Body of pancreas (tissue), 4 donors: ENCODE data around the gene OSMR. TPM values are rescaled to one million over a fixed set of nuclear protein-coding genes. Genes with fewer than 3 reads are reported as not detected.
A peak's percentile ranks its signal among the peaks of the same experiment; 100 is the strongest.

ENCODE experiments used
- ATAC-seq: fragments of 150-250 bp; one replicate; pipeline ENCODE4 v1.9.1; 2016
- DNase-seq, 4 donors: peaks; one replicate each; pipeline ENCODE4 v3.0.0-alpha.2; 2019
- H3K27ac ChIP-seq, 4 donors: fragments of 200-600 bp; sonication (generic); 1 replicate in 3 of 4; 2 replicates in 1 of 4; pipeline versions ENCODE4 v1.5.1 to v1.6.1; 2016 to 2019; ENCODE audit warnings: mild to moderate bottlenecking in 1 of 4, mixed read lengths in 1 of 4, moderate library complexity in 1 of 4
- H3K27me3 ChIP-seq, 2 donors: fragments of 200-600 bp; sonication (generic); one replicate each; pipeline ENCODE4 v1.6.0; 2016; ENCODE audit warnings: mild to moderate bottlenecking in 1 of 2
- H3K36me3 ChIP-seq, 2 donors: fragments of 200-600 bp; sonication (generic); replicated peaks in 1 of 2; 2 replicates each; pipeline ENCODE4 v1.5.1; 2016; ENCODE audit warnings: low read depth in 2 of 2; ENCODE audit not compliant: insufficient read depth in 1 of 2
- H3K4me1 ChIP-seq: fragments of 200-600 bp; sonication (generic); one replicate; pipeline ENCODE4 v1.6.0; 2016
- H3K4me3 ChIP-seq, 2 donors: fragments of 200-600 bp; sonication (generic); 1 replicate in 1 of 2; 2 replicates in 1 of 2; pipeline ENCODE4 v1.5.1; 2016 to 2019
- H3K9me3 ChIP-seq, 3 donors: fragments of 200-600 bp; sonication (generic); 1 replicate in 2 of 3; 2 replicates in 1 of 3; pipeline ENCODE4 v1.5.1; 2016
- CTCF ChIP-seq, 7 experiments: fragments of 450-650 bp in 4 of 7; fragments of 200-600 bp in 3 of 7; sonication (generic) in 3 of 7; IDR thresholded peaks; one replicate each; pipeline ENCODE4 v1.5.1; 2016 to 2019; ENCODE audit warnings: antibody characterized with exemption in 7 of 7
- POLR2A ChIP-seq, 3 donors: fragments of 450-650 bp; IDR thresholded peaks; one replicate each; pipeline ENCODE4 v1.6.1; 2016; ENCODE audit warnings: antibody characterized with exemption in 3 of 3, mild to moderate bottlenecking in 2 of 3
- WGBS, 2 donors: methylation state at CpG; one replicate each; pipeline ENCODE4 v1.1.5; 2017; 5-methylcytosine and 5-hydroxymethylcytosine counted together
- intact Hi-C: fragments of 100-400 bp; cut with DNase I; formaldehyde crosslinking; loops from one replicate; pipeline ENCODE4 v1.15.1; 2023
- total RNA-seq, 2 donors: library from RNA; depleted of rRNA; stranded (reverse); fragments of >200 nt; gene quantifications; one replicate each; pipeline ENCODE4 v1.1.0, GENCODE V29; 2016

The OSMR gene
- total RNA-seq: 10 to 100 TPM; 11.7 to 22.4 TPM

- ATAC-seq (peak; percentile 94), DNase-seq (peak; percentile 84 to 94 (median 90))
- TF ChIP-seq POLR2A (IDR thresholded peaks at IDR 0.05) (peak; percentile 49 to 75 (median 73)), CTCF (IDR thresholded peaks at IDR 0.05) (no peak)
- Histone ChIP-seq H3K36me3 (no peaks in the 10 kb centered on the region), H3K9me3 (no peaks in the 10 kb centered on the region), H3K27ac (peak within 1 kb of the TSS; percentile 68 to 91 (median 82)), H3K27me3 (no peaks in the 10 kb centered on the region), H3K4me3 (peak within 1 kb of the TSS; percentile 21 to 50), H3K4me1 (peaks cover 32% of the 10 kb centered on the region)
- intact Hi-C loops: no loop called here
- 1% methylated on average over 35 to 88 of the region's 89 CpGs for WGBS, 2 donors
Observed at GRCh38 chr5:38845526-38846378, at the start of gene OSMR. TSS of gene OSMR (plus strand) at chr5:38846012. CDS start at chr5:38869045, 23,033 bp downstream.

GRCh38 chr5:38796742-38797108 is 49.1 kb upstream of the OSMR start:
- H3K36me3 ChIP-seq: no peaks in the 10 kb centered on the region
- peak overlapping the region in 1 of 4 donors; percentile 6 for H3K27ac ChIP-seq
- ATAC-seq (no peak), DNase-seq (no peak)
- H3K9me3 ChIP-seq: no peaks in the 10 kb centered on the region
- no peak for TF ChIP-seq CTCF (IDR thresholded peaks at IDR 0.05)
- TF ChIP-seq POLR2A (IDR thresholded peaks at IDR 0.05): no peak
- intact Hi-C loops: no loop called here
- H3K27me3 ChIP-seq: no peaks in the 10 kb centered on the region
- no peaks in the 10 kb centered on the region for H3K4me1 ChIP-seq
- no peak overlapping the region for H3K4me3 ChIP-seq

GRCh38 chr5:38797838-38798237 is 48.0 kb upstream of the OSMR start:
- TF ChIP-seq CTCF (IDR thresholded peaks at IDR 0.05): no peak
- TF ChIP-seq POLR2A (IDR thresholded peaks at IDR 0.05): no peak
- ATAC-seq: no peak
- no peak overlapping the region for H3K27ac ChIP-seq
- no peaks in the 10 kb centered on the region for H3K4me1 ChIP-seq
- H3K36me3 ChIP-seq: no peaks in the 10 kb centered on the region
- H3K27me3 ChIP-seq: no peaks in the 10 kb centered on the region
- DNase-seq: no peak
- no peak overlapping the region for H3K4me3 ChIP-seq
- intact Hi-C loops: no loop called here
- H3K9me3 ChIP-seq: no peaks in the 10 kb centered on the region
- WGBS, 2 donors: 74 to 77% methylated on average over 11 to 12 of the region's 12 CpGs

- no peak overlapping the region for H3K4me3 ChIP-seq
- intact Hi-C loops: loop anchor here (10.0 kb wide), 2 partner anchors 115 to 355 kb away; no protein-coding TSS in a partner anchor
- no peaks in the 10 kb centered on the region for H3K4me1 ChIP-seq
- no peaks in the 10 kb centered on the region for H3K9me3 ChIP-seq
- no peak for TF ChIP-seq CTCF (IDR thresholded peaks at IDR 0.05)
- no peak for TF ChIP-seq POLR2A (IDR thresholded peaks at IDR 0.05)
- WGBS, 2 donors: 63 to 68% methylated on average over 13 of the region's 13 CpGs
- H3K36me3 ChIP-seq: no peaks in the 10 kb centered on the region
- no peak for DNase-seq
- no peaks in the 10 kb centered on the region for H3K27me3 ChIP-seq
- ATAC-seq: no peak
- no peak overlapping the region for H3K27ac ChIP-seq
Observed at GRCh38 chr5:38799556-38800377, 46.0 kb upstream of the OSMR start.
